HG02852 (cell line): Measurements from ENCODE around the gene NHLRC1.

Experiments
- ATAC-seq: cut with Tn5 transposase; IDR thresholded peaks from one replicate; pipeline ENCODE4 v1.9.1; 2021; ENCODE audit warnings: mild to moderate bottlenecking, moderate library complexity; ENCODE audit not compliant: unreplicated experiment

NHLRC1 gene

DNA sequence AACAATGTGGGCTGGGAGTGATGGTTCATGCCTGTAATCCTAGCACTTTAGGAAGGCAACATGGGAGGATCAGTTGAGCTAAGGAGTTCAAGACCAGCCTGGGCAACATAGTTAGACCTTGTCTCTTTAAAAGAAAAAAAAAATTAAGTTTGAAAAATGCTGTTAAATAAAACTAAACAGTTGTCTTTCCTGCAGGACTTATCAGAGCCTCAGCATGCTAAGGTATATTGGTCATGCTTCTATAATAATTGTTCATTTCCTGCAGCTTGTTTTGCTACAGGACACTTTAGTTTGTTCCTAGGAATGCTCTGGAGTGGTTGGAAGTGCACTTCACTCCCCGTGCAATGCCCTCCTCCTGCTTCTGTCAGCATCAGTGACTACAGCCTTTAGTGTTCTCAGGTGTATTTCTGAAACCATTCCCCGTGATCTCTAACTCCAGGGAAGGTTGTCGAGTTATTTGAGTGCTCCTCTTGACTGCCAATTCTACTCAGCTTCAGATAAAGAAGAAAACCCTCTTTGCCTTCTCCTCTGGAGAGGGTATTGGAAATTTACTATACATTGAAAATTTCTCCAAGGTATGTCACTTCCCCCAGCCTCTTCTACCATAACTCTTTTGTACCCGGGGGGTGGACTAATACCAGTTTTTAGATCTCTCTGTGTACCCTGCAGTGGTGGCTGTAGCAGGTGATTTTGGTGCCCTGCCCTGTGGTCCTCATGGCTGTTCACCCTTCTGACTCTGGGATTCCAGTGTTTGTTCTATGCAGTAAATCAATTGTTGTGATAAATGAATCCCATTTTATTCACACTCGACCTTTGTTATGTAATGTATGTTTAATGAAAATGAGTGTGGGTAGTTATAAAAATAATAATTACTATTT lies 33.8 kb downstream of the NHLRC1 start:
- ATAC-seq = no peak

DNA sequence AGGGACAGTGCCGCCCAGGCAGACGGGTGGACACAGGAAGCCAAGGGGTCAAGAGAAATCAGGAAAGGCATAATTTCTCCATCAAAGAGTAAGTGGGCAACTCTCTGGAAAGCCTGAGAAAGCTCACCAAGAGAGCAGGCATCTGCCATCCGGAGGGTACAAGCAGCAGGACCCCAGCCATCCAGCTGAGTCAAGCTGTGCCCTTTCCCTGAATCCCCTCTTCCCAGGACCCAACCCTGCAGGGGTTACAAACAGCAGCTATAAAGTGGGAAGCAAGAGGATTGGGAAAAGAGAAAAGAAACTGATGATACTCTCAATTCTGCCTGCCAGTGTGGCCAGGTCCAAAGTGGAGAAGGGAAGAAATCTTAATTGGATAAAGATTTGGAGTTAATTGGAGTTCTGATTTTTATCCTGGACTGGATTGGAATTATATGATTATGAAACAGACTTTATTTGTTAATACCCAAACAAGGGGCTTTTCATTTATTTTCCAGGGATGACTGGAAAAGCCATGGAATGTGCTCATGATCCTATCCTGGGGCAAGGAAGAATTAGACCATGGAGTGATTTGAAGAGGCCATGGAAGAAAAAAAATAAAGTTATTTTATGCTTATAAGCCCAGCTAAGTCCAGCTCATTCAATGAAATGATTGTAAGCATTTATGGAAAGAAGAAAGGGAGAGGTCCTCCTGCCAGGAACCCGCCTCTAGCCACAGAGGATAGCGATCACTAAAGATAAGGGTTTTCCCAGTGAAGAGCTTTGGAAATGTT lies 34.9 kb downstream of the NHLRC1 start:
- no peak for ATAC-seq

DNA sequence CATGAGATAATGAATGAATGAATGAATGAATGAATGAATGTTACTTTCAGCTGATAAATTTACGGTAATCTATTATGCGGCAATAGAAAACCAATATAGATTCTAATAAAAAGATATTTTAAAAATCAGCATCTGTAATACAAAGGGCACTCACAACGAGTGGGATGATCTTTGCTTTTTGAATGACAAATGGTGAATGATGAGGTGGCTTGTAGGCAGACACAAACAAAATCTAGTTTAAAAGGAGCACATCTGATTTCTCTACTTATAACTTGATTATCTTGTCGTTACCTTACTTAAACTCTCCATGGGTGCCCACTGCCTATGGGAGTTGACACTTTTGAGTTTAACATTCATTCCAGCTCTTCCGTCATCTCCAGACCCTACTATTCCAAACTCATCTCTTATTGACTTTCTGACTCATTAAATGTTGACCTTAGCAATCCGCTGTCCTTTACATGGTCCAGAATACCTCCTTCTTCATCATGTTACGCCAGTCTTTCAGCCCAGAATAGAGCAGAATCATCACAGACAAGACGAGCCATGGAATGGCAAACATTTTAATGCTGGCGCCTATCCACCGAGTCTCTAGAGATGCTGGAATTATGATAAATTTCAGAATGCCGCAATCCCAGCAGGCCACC lies 41.3 kb downstream of the NHLRC1 start:
- no peak for ATAC-seq

DNA sequence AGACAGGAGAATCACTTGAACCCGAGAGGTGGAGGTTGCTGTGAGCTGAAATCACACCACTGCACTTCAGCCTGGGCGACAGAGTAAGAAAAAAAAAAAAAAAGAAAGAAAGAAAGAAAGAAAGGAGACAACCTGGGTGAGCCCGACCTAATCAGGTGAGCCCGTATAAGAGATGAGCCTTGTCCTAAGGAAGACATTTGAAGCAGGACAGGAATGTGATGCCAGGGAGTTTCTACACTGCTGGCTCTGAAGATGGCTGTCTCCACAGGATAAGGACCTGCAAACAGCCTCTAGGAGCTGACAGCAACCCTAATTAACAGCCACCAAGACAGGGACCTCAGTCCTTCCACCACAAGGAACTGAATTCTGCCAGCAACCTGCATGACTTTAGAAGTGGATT lies 41.9 kb downstream of the NHLRC1 start:
- no peak for ATAC-seq

DNA sequence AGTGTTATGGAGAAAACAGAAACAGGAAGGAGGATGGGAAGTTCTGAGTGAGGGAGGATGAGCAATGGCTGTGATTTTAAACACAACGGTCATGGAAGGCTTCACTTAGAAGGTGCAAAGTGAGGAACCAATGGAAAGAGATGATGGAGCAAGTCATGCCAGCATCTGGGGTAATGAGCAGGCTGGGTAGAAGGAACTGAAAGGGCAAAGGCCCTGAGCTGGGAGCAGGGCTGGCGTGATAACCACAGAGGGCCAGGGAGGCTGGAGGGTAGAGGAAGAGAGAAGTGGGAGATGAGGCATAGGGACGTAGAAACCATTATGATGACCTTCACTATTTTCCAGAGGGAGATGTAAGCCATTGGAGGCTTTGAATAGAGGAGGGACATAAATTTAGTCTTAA lies 43.6 kb downstream of the NHLRC1 start:
- ATAC-seq = no peak

DNA sequence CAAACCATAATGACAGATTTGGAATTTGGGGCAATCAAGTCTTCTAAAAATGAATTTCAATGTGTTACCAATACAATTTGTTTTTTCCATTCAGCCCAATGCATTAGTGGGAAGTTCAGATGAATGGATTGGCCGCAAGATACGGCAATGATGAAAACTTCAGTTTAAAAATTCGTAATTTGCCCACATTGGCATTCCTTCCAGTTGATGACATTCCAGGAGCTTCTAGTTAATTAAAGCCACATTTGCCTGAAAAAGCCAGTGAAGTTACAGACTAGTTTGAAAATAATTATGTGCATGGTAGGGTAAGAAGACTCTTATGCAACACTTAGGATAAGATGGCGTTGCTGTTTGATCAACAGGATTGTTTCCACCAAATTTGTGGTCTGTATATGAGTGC lies 46.2 kb downstream of the NHLRC1 start:
- ATAC-seq = no peak

DNA sequence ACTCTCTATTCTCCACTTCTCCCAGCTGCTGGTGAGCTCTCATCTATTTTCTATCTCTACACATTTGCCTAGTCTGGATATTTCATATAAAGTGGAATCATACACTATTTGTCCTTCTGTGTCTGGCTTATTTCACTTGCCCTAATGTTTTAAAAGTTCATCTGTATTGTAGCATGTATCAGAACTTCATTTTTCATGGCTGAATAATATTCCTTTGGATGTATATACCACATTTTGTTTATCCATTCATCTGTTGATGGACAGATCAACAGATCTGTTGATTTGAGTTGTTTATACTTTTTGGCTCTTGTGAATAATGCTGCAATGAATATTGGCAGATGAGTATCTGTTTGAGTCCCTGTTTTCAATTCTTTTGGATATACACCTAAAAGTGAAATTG lies 49.6 kb downstream of the NHLRC1 start:
- no peak for ATAC-seq

DNA sequence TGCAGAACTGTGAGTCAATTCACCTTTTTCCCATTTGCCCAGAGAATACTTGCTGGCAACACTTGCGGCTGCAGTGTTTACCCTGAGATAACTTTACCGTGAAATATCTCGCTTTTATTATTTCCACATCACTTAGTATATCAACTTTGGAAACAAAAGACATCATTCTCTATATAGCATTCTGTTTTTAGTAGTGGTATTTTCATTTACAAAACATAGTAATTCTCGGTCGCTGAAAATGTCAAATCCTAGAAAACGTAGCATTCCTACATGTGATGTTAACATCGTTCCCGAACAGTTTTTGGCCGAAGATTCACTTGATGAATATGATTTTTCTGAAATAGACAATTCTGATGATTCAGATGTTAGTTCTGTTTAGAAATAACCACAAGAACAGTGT lies 52.0 kb downstream of the NHLRC1 start:
- ATAC-seq = no peak
